GM21576 (cell line): ENCODE measurements around the gene MALT1.
A peak's percentile ranks its signal among the peaks of the same experiment; 100 is the strongest.
"Not testable (repeated sequence)": the region's sequence is repeated elsewhere in the genome, so short reads cannot be mapped to it uniquely, and the experiment has no call there.

Experiments used
- ATAC-seq: cut with Tn5 transposase; IDR thresholded peaks from one replicate; pipeline ENCODE4 v1.9.1; 2021; ENCODE audit warnings: mild to moderate bottlenecking, moderate library complexity; ENCODE audit not compliant: unreplicated experiment

Gene MALT1

GRCh38 chr18:58768293-58768974, 97.2 kb downstream of the MALT1 start:
- peak; percentile 77 for ATAC-seq

- no peak for ATAC-seq
Measured at GRCh38 chr18:58769321-58769720, 98.1 kb downstream of the MALT1 start.

- no peak for ATAC-seq
Measured at GRCh38 chr18:58770601-58771000, 99.3 kb downstream of the MALT1 start.

DNA sequence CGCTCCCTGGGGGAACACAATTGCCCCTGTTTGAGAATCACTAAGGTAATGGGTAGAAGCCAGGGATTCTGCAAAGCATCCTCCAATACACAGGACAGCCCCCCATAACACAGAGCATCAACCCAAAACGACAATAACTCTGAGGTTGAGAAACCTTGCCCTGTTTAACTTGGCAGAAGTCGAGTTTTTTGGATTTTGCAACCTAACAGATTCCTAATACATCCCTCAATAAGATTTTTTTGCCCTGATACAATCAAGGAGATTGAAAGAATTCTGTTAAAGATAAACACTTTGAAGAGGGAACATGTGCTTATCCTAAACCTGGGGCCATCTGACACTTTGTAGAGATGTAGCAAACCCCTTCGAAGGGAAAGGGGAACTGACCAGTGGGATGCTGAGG, 100.9 kb downstream of the MALT1 start:
- ATAC-seq: no peak

- ATAC-seq: no peak
Measured at GRCh38 chr18:58776084-58776483, 104.8 kb downstream of the MALT1 start.

GRCh38 chr18:58776541-58776940, 105.3 kb downstream of the MALT1 start:
- not testable (repeated sequence) for ATAC-seq

- ATAC-seq: no peak
Measured at GRCh38 chr18:58777471-58777870, 106.2 kb downstream of the MALT1 start.

DNA sequence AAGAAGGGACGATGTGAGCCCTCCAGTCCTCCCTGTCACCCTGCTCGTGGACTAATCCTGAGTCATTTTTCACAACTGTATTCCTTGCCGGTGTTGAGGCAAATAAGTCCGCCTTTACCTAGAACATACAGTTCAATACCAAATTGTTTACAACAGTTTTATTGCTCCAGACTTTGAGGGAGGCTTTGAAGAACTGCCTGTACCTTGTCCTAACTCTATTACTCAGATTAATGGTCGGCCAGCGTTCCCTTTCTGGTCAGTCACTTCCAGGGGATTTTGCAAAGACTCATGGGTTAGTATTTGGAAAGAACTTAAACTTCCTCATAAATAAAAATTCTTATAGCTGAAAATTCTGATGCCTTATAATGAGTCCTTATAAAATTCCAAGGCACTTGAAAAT, 108.3 kb downstream of the MALT1 start:
- no peak for ATAC-seq

DNA sequence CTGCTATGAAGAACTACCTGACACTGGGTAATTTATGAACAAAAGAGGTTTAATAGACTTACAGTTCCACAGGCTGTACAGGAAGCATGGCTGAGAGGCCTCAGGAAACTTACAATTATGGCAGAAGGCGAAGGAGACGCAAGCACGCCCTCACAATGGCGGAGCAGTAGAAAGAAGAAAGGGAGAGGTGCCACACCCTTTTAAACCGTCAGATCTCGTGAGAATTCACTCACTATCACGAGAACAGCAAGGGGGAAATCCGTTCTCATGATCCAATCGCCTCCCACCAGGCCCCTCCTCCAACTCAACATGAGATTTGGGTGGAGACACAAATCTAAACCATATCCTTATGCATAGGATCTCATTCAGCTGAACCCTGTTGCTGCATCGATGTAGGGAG, 108.8 kb downstream of the MALT1 start:
- ATAC-seq: no peak

DNA sequence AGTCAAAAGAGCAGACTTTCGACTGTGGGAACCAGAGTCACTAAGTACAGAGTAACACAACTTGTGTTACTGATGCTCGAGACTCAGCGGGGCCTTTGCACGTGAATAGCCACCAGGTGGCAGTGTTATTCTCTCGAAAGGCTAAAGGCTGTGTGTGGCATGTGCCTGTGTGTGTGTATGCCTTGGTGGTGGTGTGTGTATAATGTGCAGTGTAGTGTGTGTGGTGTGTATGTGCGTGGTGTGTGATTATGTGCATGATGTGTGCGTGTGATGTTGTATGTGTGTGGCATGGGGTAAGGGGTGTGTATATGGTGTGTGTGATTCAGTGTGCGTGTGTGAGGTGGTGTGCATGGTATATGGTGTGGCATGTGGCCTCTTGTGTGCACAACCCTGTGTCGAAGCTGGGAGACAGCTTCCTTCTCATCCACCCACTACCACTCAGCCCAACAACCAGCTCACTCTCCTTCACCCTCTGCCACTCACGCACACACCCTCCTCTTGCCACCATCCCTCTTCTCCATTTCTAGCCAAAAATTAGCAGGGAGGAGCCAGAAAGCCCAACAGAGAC, 110.4 kb downstream of the MALT1 start:
- ATAC-seq: peak; percentile 73

GRCh38 chr18:58784601-58785137, 113.4 kb downstream of the MALT1 start:
- no peak for ATAC-seq

- no peak for ATAC-seq
Measured at GRCh38 chr18:58785171-58785805, 114.0 kb downstream of the MALT1 start.

GRCh38 chr18:58785870-58786269, 114.6 kb downstream of the MALT1 start:
- ATAC-seq: no peak

- ATAC-seq: no peak
Measured at GRCh38 chr18:58787536-58788149, 116.4 kb downstream of the MALT1 start.

DNA sequence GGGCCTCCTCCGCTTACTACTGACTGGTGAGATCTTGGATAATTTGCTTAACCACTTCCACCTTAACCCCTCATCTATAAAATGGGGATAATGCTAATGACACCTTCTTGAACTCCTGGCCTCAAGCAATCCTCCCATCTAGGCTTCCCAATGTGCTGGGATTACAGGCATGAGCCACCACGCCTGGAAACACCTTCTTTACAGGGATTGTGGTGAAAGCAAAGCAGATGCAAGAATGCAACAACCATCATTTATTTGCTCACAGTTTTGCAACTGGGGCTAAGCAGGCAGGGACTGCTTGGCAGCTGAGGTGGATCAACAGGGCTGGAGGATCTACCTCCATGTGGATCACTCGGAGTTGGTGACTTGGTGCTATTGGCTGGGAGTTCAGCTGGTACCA, 117.2 kb downstream of the MALT1 start:
- ATAC-seq: no peak

- ATAC-seq: no peak
Measured at GRCh38 chr18:58788971-58789875, 118.0 kb downstream of the MALT1 start.

- ATAC-seq: no peak
Measured at GRCh38 chr18:58789876-58790240, 118.6 kb downstream of the MALT1 start.

DNA sequence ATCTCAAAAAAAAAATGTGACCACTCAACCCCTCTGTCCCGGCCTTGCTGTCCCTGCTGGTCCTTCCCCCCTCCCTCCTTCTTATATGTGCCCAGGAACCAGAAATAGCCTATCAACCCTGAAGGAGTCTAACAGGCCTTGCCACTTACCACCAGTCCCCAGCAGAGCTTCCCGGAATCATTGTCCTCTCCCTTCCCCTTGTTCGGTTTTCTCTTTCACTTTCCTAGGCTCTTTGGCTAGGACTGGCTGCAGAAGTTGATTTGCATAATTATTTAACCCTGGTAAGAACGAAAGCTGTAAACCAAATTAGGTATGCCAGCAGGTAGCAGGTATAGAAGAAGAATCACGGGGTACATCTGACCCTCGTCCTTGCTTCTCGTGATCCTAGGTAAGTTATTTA, 120.8 kb downstream of the MALT1 start:
- ATAC-seq: peak; percentile 89

DNA sequence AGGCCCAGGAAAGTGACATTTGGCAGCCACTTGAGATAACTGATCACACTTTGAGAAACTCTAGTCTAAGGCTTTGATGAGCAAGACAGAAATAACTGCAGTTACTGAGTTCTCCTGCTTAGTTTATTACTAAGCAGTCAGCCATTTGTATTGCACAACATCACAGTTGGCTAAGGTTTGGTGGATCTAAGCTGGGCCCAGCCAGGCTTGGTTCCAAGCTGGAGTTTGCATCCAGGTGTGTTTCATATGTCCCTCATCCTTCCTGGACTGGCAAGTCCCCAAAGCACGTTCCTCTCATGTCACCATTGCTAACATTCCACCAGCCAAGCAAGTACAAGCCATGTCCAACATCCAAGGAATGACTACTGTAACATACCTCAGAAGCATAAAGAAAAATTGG, 122.1 kb downstream of the MALT1 start:
- ATAC-seq: no peak

- no peak for ATAC-seq
Measured at GRCh38 chr18:58796220-58796619, 125.0 kb downstream of the MALT1 start.

- peak; percentile 93 for ATAC-seq
Measured at GRCh38 chr18:58800582-58800981, 129.3 kb downstream of the MALT1 start.
